Left lobe of liver (tissue), 2 donors: ENCODE results near the gene RGSL1. TPM values are rescaled to one million over a fixed set of nuclear protein-coding genes. Genes with fewer than 3 reads are reported as not detected.
"Not testable (repeated sequence)": the region's sequence is repeated elsewhere in the genome, so short reads cannot be mapped to it uniquely, and the experiment has no call there.

ENCODE experiments used
- ATAC-seq: fragments of 200-7000 bp; cut with Tn5 transposase; one replicate; pipeline ENCODE4 v1.9.1; 2020; ENCODE audit warnings: mild to moderate bottlenecking, moderate library complexity
- DNase-seq: peaks from one replicate; pipeline ENCODE4 v3.0.0-alpha.2; 2020; ENCODE audit warnings: low spot score
- total RNA-seq: library from RNA; stranded (reverse); gene quantifications from one replicate; pipeline ENCODE4 v1.2.1, GENCODE V29; 2021
- donor health status: DM: no; HTN: no; CAD: no; lungs with moderate emphysema.
- donor health status: DM: no; HTN: yes; CAD: no.

Gene RGSL1
- total RNA-seq, 1 donor from 2014 or later, result not detected

DNA sequence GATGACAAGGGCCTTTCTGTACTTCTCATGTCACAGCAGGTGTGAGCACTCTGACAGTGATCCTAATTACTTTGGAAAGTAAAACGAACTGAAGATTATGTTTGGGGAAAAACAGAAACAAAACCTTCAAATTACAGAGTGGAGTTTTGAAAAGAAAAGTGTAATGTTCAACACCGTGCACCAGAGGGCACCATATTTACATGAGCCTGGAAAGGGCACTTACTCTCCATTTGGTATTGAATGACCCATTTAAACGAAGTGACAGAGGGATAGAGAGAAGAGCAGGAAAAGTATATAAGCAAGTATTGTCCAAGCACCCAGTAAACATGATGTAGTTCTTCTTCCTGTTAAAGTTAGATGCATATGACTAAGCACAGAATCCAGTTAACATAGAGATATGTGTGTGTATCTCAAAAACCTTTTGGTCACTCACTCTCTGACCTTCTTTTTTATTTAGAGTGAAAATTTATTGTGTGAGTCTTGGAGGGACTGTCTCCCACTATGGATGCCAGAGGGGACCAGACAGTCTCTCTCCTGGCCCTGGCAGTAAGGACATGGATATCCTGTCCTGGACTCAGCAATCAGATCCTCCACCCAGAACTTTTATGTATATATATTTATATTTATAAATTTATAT, 3.8 kb upstream of the RGSL1 start:
- ATAC-seq, result peak; percentile 98
- DNase-seq, result no peak

GRCh38 chr1:182447124-182447523, 2.8 kb upstream of the RGSL1 start:
- not testable (repeated sequence) for ATAC-seq, DNase-seq

GRCh38 chr1:182447660-182448059, 2.3 kb upstream of the RGSL1 start:
- no peak for DNase-seq
- peak; percentile 64 for ATAC-seq

DNA sequence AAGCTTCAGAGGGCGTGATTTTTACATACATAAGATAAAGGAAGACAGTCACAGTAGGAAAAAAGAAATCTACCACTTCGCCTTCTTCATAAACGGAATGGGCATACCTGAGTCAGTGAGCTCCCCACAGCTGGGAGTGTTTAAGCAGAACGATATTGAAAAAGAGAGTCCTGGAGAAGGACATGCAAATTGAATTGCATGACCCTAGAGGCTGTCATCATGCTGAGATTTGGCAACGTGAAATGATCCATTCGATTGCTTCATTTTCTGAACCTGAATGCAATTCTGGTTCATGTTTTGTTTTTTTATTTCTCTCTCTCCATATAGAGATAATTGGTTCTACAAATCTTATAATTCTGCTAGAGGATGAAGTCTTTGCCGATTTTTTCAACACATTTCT, 3.7 kb downstream of the RGSL1 start:
- no peak for DNase-seq
- ATAC-seq, result peak; percentile 70

DNA sequence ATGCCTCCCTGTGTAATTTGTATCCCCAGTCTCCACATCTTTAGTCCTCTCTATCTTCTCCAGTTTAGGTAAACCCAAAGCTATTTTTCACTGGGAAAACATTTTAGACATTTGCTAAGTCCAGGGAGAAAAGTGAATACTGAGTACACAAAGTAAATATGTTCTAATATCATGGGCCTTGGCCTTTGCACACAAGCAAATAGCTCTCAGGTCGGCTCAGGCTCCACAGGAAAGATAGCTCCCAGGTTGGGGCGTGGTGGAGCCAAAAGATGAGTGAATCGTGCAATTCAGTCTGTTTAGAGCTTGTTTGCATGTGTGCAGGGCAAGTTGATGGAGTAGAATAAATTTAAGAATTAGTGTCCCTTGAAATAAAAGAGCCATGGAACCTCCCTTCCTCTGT, 7.9 kb downstream of the RGSL1 start:
- ATAC-seq, result peak; percentile 64

GRCh38 chr1:182459949-182460348, 10.0 kb downstream of the RGSL1 start:
- DNase-seq, result no peak
- peak; percentile 74 for ATAC-seq

More for the DNA sequence above, 7.9 kb downstream of the RGSL1 start:
- no peak for DNase-seq

DNA sequence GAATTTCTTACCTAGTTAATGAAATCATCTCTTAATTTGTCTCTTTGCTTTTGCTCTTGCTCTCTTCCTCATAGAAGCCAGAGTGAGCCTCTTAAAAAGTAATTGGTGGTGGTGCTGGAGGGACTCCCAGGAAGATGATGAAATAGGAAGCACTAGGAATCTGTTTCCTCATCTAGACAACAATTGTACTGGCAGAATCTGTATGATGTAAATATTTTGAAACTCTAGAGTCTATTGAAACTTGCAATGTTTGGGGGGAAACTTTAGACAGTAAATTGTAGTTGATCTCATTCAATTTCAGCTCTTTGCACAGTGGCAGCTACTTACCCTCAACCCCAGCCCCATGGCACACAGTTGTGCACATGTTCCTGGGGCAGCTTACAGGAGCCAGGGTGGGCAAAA, 10.6 kb downstream of the RGSL1 start:
- ATAC-seq (peak; percentile 73), DNase-seq (no peak)

GRCh38 chr1:182473556-182473955, 23.6 kb downstream of the RGSL1 start:
- ATAC-seq, result no peak
- no peak for DNase-seq

DNA sequence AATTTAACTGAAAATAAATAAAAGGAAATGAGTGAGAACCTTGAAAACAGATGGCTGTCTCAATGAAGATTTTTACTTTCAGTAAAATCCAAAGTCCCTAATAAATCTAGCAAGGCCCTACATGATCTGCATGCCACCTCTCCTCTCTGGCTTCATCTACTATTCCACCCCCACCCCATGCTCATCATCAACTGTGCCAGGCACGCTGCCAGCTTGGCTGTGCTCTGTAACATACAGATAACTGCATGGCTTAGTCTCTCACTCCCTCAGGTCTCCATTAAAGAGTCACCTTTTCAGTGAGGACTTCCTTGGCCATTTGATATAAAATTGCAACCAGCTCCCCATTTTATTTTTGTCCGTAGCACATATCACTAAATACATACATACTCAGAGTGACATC, 26.7 kb downstream of the RGSL1 start:
- DNase-seq (no peak), ATAC-seq (no peak)

GRCh38 chr1:182478238-182478637, 28.3 kb downstream of the RGSL1 start:
- DNase-seq (no peak), ATAC-seq (no peak)

DNA sequence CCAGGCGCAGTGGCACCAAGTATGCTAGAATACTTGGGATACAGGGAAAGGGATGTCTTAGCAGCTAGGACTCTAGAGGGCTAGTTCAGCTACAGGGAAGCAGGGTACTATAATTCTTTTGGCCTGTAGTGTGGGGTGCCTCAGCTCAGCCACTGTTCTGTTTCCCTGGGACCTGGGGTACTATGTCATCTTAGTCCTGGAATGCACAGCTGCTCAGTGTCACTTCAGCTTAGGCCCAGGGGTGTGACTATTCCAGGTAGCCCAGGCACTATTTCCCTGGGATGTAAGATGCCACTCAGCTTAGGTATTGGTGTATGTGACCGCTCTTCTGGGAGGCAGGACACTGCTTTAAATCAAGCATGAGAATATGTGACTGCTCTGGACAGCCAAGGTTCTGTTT, 34.1 kb downstream of the RGSL1 start:
- ATAC-seq (no peak), DNase-seq (no peak)

GRCh38 chr1:182484531-182485257, 34.7 kb downstream of the RGSL1 start:
- ATAC-seq, result peak; percentile 77
- no peak for DNase-seq

DNA sequence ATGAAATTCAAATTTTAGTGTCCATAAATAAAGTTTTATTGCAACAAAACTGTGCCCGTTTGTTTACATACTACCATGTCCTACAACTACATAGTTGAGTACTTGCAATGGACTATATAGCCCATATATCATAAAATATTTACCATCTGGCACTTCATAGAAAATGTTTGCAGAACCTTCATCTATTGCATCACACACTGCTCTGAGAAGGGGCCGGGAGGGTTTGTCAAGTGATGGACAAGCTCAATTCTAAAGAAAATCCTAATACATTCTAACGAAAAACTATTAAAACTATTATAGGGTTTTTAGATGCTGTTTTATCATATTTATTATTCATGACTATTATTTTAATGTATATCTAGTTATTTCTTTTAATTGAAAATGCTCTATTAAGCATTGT, 35.9 kb downstream of the RGSL1 start:
- no peak for ATAC-seq
- DNase-seq, result no peak

- DNase-seq (no peak), ATAC-seq (no peak)
Measured at GRCh38 chr1:182488803-182489202, 38.9 kb downstream of the RGSL1 start.

- ATAC-seq (no peak), DNase-seq (no peak)
Measured at GRCh38 chr1:182493063-182493462, 43.1 kb downstream of the RGSL1 start.

- ATAC-seq, result no peak
- DNase-seq, result no peak
Measured at GRCh38 chr1:182495002-182495401, 45.1 kb downstream of the RGSL1 start.

DNA sequence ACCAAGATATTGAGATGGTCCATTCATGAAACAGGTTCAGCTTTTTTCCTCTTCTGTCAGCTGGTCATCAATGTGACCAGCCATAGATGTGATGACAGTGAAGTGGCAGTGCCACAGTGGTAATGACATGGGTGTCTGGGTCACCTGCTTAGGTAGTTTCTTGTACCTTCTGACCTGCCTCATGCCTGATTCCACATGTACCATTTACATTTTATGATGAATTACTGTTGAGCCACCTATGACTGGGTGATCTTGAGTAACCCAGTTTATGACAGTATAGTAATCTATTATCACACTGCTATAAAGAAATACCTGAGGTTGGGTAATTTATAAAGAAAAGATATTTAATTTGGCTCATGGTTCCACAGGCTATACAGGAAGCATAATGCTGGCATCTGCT, 45.7 kb downstream of the RGSL1 start:
- ATAC-seq (no peak), DNase-seq (no peak)

DNA sequence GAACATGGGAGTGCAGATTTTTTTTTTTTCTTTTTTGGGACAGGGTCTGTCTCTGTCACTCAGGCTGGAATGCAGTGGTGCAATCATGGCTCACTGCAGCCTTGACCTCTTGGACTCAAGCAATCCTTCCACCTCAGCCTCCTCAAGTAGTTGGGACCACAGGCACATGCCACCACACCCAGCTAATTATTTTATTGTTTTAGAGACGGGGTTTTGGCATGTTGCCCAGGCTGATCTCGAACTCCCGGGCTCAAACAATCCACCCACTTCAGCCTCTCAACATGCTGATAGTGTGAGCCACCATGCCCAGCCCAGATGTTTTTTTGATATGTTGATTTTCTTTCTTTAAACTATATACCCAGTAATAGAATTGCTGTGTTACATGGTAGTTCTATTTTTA, 57.7 kb downstream of the RGSL1 start:
- ATAC-seq, result no peak

GRCh38 chr1:182515556-182515955, 65.6 kb downstream of the RGSL1 start:
- ATAC-seq, result no peak
- no peak for DNase-seq

More for the DNA sequence above, 57.7 kb downstream of the RGSL1 start:
- no peak for DNase-seq

DNA sequence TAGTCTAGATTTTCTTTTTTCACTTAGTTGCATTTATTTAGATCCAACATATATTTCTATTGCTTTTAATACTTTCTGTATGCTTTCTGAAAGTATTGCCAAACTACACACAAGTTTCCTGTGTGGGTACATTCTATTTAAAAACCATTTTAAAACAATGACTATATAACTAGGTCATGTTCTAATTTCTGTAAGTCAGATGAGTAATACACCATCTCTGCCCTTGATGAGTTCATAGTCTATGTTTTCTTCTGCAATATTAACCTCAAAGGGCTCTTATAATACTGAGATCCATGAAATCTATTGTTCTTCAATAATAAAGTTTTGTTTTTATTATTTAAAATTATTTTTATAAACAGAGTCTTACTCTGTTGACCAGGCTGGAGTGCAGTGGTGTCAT, 70.8 kb downstream of the RGSL1 start:
- ATAC-seq, result no peak

GRCh38 chr1:182525342-182525741, 75.4 kb downstream of the RGSL1 start:
- DNase-seq (no peak), ATAC-seq (no peak)

More for the DNA sequence above, 70.8 kb downstream of the RGSL1 start:
- no peak for DNase-seq

DNA sequence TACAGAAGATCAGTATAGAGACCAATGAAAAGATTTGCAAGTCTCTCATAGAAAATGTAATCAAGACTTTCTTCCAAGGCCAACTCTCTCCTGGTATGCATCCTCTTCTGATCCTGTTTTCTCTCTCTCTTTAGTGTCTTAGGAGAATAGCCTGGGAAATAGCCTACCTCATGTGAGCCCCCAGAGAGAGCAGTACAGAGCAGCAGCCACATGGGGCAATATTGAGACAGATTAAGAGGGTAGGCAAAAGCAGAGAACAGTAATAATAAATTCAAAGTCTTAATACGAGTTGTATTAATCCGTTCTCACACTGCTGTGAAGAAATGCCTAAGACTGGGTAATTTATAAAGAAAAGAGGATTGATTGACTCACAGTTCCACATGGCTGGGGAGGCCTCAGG, 77.7 kb downstream of the RGSL1 start:
- ATAC-seq (no peak), DNase-seq (no peak)

GRCh38 chr1:182528206-182528605, 78.3 kb downstream of the RGSL1 start:
- not testable (repeated sequence) for ATAC-seq, DNase-seq
